Loucy (cell line): ENCODE measurements around the gene TMIGD3.

Experiments
- H2AFZ ChIP-seq: fragments of 200-600 bp; sonication (generic); 2 replicates; pipeline ENCODE4 v1.6.0; 2016; ENCODE audit warnings: antibody characterized with exemption, mild to moderate bottlenecking, low read length, moderate library complexity
- H3F3A ChIP-seq: fragments of 200-600 bp; 2 replicates; pipeline ENCODE4 v1.6.0; 2016; ENCODE audit warnings: antibody characterized with exemption, low read depth, mild to moderate bottlenecking
- H3K27me3 ChIP-seq: fragments of 200-600 bp; sonication (generic); 2 replicates; pipeline ENCODE4 v1.6.1; 2014; ENCODE audit warnings: low read length, mild to moderate bottlenecking; ENCODE audit not compliant: insufficient read depth, poor library complexity, severe bottlenecking
- H3K36me3 ChIP-seq: fragments of 200-600 bp; sonication (generic); 2 replicates; pipeline ENCODE4 v1.6.1; 2016; ENCODE audit warnings: low read length; ENCODE audit not compliant: insufficient read depth
- H3K4me1 ChIP-seq: fragments of 200-600 bp; sonication (generic); 2 replicates; pipeline ENCODE4 v1.5.1; 2014; ENCODE audit warnings: low read length, mild to moderate bottlenecking; ENCODE audit not compliant: insufficient read depth, poor library complexity, severe bottlenecking
- H3K4me2 ChIP-seq: fragments of 200-600 bp; sonication (generic); 2 replicates; pipeline ENCODE4 v1.6.0; 2014; ENCODE audit warnings: antibody characterized with exemption, low read length, low read depth, mild to moderate bottlenecking; ENCODE audit not compliant: poor library complexity, severe bottlenecking
- H3K4me3 ChIP-seq: fragments of 200-600 bp; sonication (generic); 2 replicates; pipeline ENCODE4 v1.5.1; 2014; ENCODE audit warnings: low read length, mild to moderate bottlenecking, mixed read lengths; ENCODE audit not compliant: poor library complexity, severe bottlenecking
- H3K79me2 ChIP-seq: fragments of 200-600 bp; sonication (generic); 2 replicates; pipeline ENCODE4 v1.6.1; 2014; ENCODE audit warnings: low read length; ENCODE audit not compliant: insufficient read depth
- H3K9ac ChIP-seq: fragments of 200-600 bp; sonication (generic); 2 replicates; pipeline ENCODE4 v1.6.0; 2014; ENCODE audit warnings: mild to moderate bottlenecking, low read depth, low read length, moderate library complexity; ENCODE audit not compliant: poor library complexity, severe bottlenecking
- H3K9me2 ChIP-seq: fragments of 200-600 bp; sonication (generic); replicated peaks from 2 replicates; pipeline ENCODE4 v1.6.1; 2016; ENCODE audit warnings: low read depth, low read length, mixed read lengths
- H3K9me3 ChIP-seq: fragments of 200-600 bp; sonication (generic); 2 replicates; pipeline ENCODE4 v1.6.1; 2014; ENCODE audit warnings: mild to moderate bottlenecking, antibody characterized with exemption, low read length, low read depth; ENCODE audit not compliant: insufficient read depth
- H4K20me1 ChIP-seq: fragments of 200-600 bp; sonication (generic); 2 replicates; pipeline ENCODE4 v1.6.0; 2014; ENCODE audit warnings: antibody characterized with exemption, low read length, mild to moderate bottlenecking; ENCODE audit not compliant: insufficient read depth, poor library complexity, severe bottlenecking
- CTCF ChIP-seq: fragments of 200-600 bp; sonication (generic); conservative IDR thresholded peaks from 2 replicates; pipeline ENCODE4 v1.5.1; 2014; ENCODE audit warnings: mild to moderate bottlenecking, antibody characterized with exemption, low read length
- EZH2phosphoT487 ChIP-seq: fragments of 200-600 bp; IDR thresholded peaks from 2 replicates; pipeline ENCODE4 v1.6.1; 2018; ENCODE audit warnings: antibody characterized with exemption, mild to moderate bottlenecking, moderate library complexity, borderline replicate concordance

Gene TMIGD3

GRCh38 chr1:111480674-111481073, 22.8 kb downstream of the TMIGD3 start:
- Histone ChIP-seq H3K36me3 (no peaks in the 10 kb centered on the region), H3K27me3 (no peaks in the 10 kb centered on the region), H3K4me1 (peaks cover 34% of the 10 kb centered on the region), H2AFZ (no peak overlapping the region), H3K4me2 (no peak overlapping the region), H3K79me2 (no peaks in the 10 kb centered on the region), H3K4me3 (no peak overlapping the region), H3K9ac (no peak overlapping the region), H3K9me3 (no peaks in the 10 kb centered on the region), H3F3A (0 out of 2 replicates have a peak, but pooled peaks cover 4% of the 10 kb centered on the region), H3K9me2 (no peaks in the 10 kb centered on the region), H4K20me1 (no peaks in the 10 kb centered on the region)
- TF ChIP-seq EZH2phosphoT487 (no peak), CTCF (no peak)

GRCh38 chr1:111476761-111477309, 26.6 kb downstream of the TMIGD3 start:
- Histone ChIP-seq H3F3A (peaks cover 8% of the 10 kb centered on the region; the same call in 1 of the 2 replicates), H3K9ac (peak overlapping the region; percentile 60), H3K36me3 (no peaks in the 10 kb centered on the region), H2AFZ (peak overlapping the region; percentile 77), H3K4me2 (peak overlapping the region; percentile 84), H3K9me3 (no peaks in the 10 kb centered on the region), H3K4me3 (peak overlapping the region; percentile 63), H4K20me1 (no peaks in the 10 kb centered on the region), H3K9me2 (no peaks in the 10 kb centered on the region), H3K27me3 (no peaks in the 10 kb centered on the region), H3K79me2 (no peaks in the 10 kb centered on the region), H3K4me1 (peaks cover 36% of the 10 kb centered on the region)
- TF ChIP-seq EZH2phosphoT487 (no peak), CTCF (no peak)

GRCh38 chr1:111476214-111476613, 27.2 kb downstream of the TMIGD3 start:
- no peaks in the 10 kb centered on the region for H4K20me1 ChIP-seq
- H3K27me3 ChIP-seq: no peaks in the 10 kb centered on the region
- no peak for TF ChIP-seq EZH2phosphoT487
- TF ChIP-seq CTCF: no peak
- peak overlapping the region; percentile 77; the same call in 1 of the 2 replicates for H2AFZ ChIP-seq
- no peaks in the 10 kb centered on the region for H3K79me2 ChIP-seq
- H3K9me2 ChIP-seq: no peaks in the 10 kb centered on the region
- H3F3A ChIP-seq: peaks cover 8% of the 10 kb centered on the region; the same call in 1 of the 2 replicates
- no peaks in the 10 kb centered on the region for H3K9me3 ChIP-seq
- H3K4me1 ChIP-seq: peaks cover 39% of the 10 kb centered on the region
- peak overlapping the region; percentile 84 for H3K4me2 ChIP-seq
- H3K36me3 ChIP-seq: no peaks in the 10 kb centered on the region
- peak overlapping the region; percentile 63 for H3K4me3 ChIP-seq
- peak overlapping the region; percentile 60 for H3K9ac ChIP-seq
